DOHH2 (cell line): Measurements from ENCODE around the gene ICE1.

Experiments
- EZH2phosphoT487 ChIP-seq: fragments of 200-600 bp; sonication (generic); IDR thresholded peaks from 2 replicates; pipeline ENCODE4 v1.6.1; 2017; ENCODE audit warnings: borderline replicate concordance, mild to moderate bottlenecking, antibody characterized with exemption, low read length, moderate library complexity, mixed read lengths
- TF ChIP-seq, protein P1 (sequence below): fragments of 200-600 bp; sonication (generic); IDR thresholded peaks from one replicate; pipeline ENCODE4 v1.5.1; 2014; ENCODE audit warnings: antibody characterized with exemption, mild to moderate bottlenecking, low read depth, low read length; ENCODE audit not compliant: poor library complexity, severe bottlenecking

- TF ChIP-seq, protein P1, sequence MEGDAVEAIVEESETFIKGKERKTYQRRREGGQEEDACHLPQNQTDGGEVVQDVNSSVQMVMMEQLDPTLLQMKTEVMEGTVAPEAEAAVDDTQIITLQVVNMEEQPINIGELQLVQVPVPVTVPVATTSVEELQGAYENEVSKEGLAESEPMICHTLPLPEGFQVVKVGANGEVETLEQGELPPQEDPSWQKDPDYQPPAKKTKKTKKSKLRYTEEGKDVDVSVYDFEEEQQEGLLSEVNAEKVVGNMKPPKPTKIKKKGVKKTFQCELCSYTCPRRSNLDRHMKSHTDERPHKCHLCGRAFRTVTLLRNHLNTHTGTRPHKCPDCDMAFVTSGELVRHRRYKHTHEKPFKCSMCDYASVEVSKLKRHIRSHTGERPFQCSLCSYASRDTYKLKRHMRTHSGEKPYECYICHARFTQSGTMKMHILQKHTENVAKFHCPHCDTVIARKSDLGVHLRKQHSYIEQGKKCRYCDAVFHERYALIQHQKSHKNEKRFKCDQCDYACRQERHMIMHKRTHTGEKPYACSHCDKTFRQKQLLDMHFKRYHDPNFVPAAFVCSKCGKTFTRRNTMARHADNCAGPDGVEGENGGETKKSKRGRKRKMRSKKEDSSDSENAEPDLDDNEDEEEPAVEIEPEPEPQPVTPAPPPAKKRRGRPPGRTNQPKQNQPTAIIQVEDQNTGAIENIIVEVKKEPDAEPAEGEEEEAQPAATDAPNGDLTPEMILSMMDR: no peak
- TF ChIP-seq EZH2phosphoT487: no peak
These were observed 68.4 kb downstream of the ICE1 start for GRCh38 chr5:5490774-5491347.
